BJ (cell line): ENCODE data around the gene TRABD2B. TPM values are rescaled to one million over a fixed set of nuclear protein-coding genes. Genes with fewer than 3 reads are reported as not detected.

ENCODE experiments used
- CTCF ChIA-PET: fragments of 350-600 bp; formaldehyde crosslinking; extraction: SDS; loops from one replicate; lab custom pipeline; 2021; ENCODE audit warnings: antibody characterized with exemption, inconsistent platforms; lab: Yijun Ruan, JAX
- POLR2A ChIA-PET: fragments of 300-600 bp; sonication (Branson Sonifier 250); formaldehyde crosslinking; extraction: SDS; loops from one replicate; lab custom pipeline; 2021; ENCODE audit warnings: antibody characterized with exemption; lab: Charles Lee
- DNase-seq: peaks from one replicate; pipeline ENCODE4 v3.0.0-alpha.2; 2011; ENCODE audit warnings: low read depth
- H3K27me3 ChIP-seq: 2 replicates; pipeline ENCODE4 v1.6.0; 2011; ENCODE audit warnings: low read length; ENCODE audit not compliant: control insufficient read depth, insufficient read depth
- H3K36me3 ChIP-seq: 2 replicates; pipeline ENCODE4 v1.5.1; 2011; ENCODE audit warnings: low read length; ENCODE audit not compliant: control insufficient read depth, insufficient read depth
- H3K4me3 ChIP-seq: 2 replicates; pipeline ENCODE4 v1.5.1; 2011; ENCODE audit warnings: low read depth, mild to moderate bottlenecking, control low read depth, low read length
- polyA plus RNA-seq: library from polyadenylated mRNA; depleted of rRNA; stranded (reverse); fragments of >200 nt; gene quantifications from 2 replicates; pipeline ENCODE4 v1.2.3, GENCODE V29; 2011
- TF ChIP-seq, protein P1 (sequence below): IDR thresholded peaks from 2 replicates; pipeline ENCODE4 v1.5.1; 2011; ENCODE audit warnings: low read depth, mild to moderate bottlenecking, control low read depth, inconsistent platforms, low read length, moderate library complexity; ENCODE audit not compliant: insufficient read depth

TRABD2B gene
- polyA plus RNA-seq, 1 experiment = not detected

DNA sequence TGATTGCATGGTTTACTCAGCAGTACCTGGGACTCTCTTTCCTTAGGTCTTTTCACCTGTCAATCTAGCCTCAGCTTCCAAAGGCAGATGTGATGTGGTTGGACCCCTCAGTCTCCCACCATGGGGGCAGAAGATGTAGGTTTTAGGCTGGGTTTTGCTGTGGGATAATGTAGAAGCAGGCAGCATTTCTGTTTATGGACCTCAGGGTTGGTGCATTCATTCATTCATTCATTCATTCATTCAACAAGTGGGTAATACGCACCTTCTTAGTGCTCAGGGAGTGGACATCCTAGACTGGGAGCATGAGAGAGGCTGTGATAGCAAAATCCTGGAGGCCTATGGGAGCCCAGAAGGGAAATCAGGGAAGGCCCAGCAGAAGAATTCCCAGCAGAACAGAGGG lies 209.6 kb downstream of the TRABD2B start:
- no peaks in the 10 kb centered on the region for H3K27me3 ChIP-seq
- ChIA-PET POLR2A (no interaction called here), CTCF (no interaction called here)
- H3K36me3 ChIP-seq = no peaks in the 10 kb centered on the region
- no peak for DNase-seq
- TF ChIP-seq, protein P1, sequence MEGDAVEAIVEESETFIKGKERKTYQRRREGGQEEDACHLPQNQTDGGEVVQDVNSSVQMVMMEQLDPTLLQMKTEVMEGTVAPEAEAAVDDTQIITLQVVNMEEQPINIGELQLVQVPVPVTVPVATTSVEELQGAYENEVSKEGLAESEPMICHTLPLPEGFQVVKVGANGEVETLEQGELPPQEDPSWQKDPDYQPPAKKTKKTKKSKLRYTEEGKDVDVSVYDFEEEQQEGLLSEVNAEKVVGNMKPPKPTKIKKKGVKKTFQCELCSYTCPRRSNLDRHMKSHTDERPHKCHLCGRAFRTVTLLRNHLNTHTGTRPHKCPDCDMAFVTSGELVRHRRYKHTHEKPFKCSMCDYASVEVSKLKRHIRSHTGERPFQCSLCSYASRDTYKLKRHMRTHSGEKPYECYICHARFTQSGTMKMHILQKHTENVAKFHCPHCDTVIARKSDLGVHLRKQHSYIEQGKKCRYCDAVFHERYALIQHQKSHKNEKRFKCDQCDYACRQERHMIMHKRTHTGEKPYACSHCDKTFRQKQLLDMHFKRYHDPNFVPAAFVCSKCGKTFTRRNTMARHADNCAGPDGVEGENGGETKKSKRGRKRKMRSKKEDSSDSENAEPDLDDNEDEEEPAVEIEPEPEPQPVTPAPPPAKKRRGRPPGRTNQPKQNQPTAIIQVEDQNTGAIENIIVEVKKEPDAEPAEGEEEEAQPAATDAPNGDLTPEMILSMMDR = no peak
- H3K4me3 ChIP-seq = no peak overlapping the region

DNA sequence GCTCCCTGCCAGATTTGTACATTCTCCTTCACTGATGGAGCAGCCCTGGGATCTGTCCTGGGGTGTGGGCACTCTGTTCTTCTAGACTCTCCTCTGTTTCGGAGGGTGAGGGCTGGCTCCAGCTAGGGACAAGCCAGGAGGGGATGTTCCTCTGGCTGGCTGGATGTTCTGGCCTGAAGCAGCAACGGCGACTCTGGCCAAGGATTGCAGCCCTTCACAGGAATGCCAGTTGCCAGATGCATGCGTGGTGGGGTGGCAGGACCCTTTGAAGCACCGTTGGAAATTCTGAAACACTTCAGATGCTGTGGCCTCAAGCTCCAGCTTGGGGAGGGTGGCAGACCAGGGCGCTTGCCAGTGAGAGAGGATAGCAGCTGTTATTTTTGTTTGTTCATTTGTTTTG lies 210.9 kb downstream of the TRABD2B start:
- no peaks in the 10 kb centered on the region for H3K36me3 ChIP-seq
- CTCF ChIA-PET = no interaction called here
- TF ChIP-seq, protein P1 = no peak
- no peak for DNase-seq
- H3K27me3 ChIP-seq = no peaks in the 10 kb centered on the region
- POLR2A ChIA-PET = no interaction called here
- H3K4me3 ChIP-seq = no peak overlapping the region

DNA sequence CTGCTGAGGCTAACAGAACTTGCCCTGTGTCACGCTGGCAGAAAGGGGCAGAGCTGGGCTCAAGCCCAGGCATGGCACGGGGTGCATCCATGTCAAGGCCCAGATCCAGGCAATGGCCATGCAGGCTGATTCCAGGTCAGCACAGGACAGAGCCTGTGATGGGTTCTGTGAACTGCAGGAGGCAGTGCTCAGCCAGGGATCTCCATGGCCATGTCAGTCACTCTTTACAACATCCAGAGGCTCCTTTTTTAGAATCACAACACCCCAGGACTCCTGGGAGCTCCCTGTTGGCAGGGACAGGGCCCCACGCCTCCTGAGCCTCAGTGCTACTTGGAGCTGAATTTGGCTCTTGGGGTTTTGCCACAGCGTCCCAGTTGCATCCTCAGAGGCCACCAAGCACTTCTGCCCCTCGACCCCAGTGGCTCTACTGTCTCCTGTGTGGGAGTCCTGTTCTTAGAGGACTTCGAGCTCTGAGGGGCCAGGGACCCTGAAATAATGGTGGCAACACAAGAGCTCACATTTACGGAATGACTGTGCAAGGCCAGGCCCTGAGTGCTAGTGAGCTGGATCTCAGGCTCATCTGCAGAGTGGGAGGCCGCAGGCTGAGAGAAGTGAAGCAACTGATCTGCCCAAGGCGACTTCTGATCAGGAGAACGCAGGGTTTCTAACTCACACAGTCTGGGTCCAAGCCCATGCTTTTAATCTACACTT lies 211.5 kb downstream of the TRABD2B start:
- CTCF ChIA-PET = interaction anchor here (0.7 kb wide), 1 partner anchor 48 kb away, joined by 3 read pairs; no protein-coding TSS in a partner anchor
- H3K4me3 ChIP-seq = no peak overlapping the region
- no peak for DNase-seq
- TF ChIP-seq, protein P1 = no peak
- POLR2A ChIA-PET = no interaction called here
- H3K27me3 ChIP-seq = no peaks in the 10 kb centered on the region; the same call in 1 of the 2 replicates
- no peaks in the 10 kb centered on the region for H3K36me3 ChIP-seq

DNA sequence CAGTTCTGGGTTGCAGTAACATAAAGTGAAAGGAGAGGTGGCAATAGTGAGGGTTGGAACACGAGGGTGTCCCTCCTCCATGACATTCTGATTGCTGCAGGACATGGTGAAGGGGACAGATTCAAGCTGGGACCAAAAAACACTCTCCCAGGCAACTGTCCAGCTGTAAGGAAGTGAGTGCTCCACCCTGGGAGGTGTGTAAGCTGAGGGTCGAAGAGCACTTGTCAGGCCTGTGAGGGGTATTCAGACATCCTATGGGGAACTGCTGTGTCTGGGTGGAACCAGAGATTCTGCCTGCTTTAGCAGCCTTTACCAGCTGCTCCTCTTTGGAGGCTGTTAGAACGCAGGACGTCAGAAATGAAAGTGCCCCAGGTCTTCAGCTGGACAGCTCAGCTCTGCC lies 212.1 kb downstream of the TRABD2B start:
- Histone ChIP-seq H3K27me3 (no peaks in the 10 kb centered on the region; the same call in 1 of the 2 replicates), H3K4me3 (no peak overlapping the region), H3K36me3 (no peaks in the 10 kb centered on the region)
- DNase-seq = no peak
- POLR2A ChIA-PET = no interaction called here
- CTCF ChIA-PET = interaction anchor here (0.7 to 1.3 kb wide), 2 partner anchors 47 to 58 kb away, joined by 3 read pairs; no protein-coding TSS in a partner anchor
- TF ChIP-seq, protein P1 = no peak

DNA sequence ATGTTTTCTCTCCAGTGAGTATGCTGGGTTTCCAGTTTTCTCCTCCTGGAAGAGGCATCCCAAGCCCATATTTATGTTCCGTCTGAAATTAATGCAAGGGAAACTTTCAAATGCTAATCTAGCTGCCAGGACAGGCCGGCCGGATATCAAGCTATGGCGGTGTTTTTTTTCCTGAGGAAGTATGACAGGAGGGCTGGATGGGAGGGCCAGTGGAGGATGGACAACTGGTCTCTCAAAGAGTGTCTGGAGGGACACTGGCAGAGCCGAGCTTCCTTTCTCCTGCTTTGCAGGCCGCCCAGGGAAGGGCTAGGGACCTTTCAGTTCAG lies 212.7 kb downstream of the TRABD2B start:
- no peaks in the 10 kb centered on the region for H3K36me3 ChIP-seq
- no peak overlapping the region for H3K4me3 ChIP-seq
- no peak for DNase-seq
- no peaks in the 10 kb centered on the region; the same call in 1 of the 2 replicates for H3K27me3 ChIP-seq
- TF ChIP-seq, protein P1 = no peak
- POLR2A ChIA-PET = no interaction called here
- CTCF ChIA-PET = interaction anchor here (1.3 kb wide), 1 partner anchor 57 kb away, joined by 3 read pairs; no protein-coding TSS in a partner anchor
